Ishikawa (cell line): ENCODE data around the gene RIC8B.

Source experiments
- CREB1 ChIP-seq: IDR thresholded peaks from 2 replicates; pipeline ENCODE4 v1.6.1; 2012; ENCODE audit warnings: low read depth
- EGR1 ChIP-seq: IDR thresholded peaks from 2 replicates; pipeline ENCODE4 v1.6.1; 2012
- EP300 ChIP-seq: IDR thresholded peaks from 2 replicates; pipeline ENCODE4 v1.6.1; 2012; ENCODE audit warnings: borderline replicate concordance
- MAX ChIP-seq: IDR thresholded peaks from 2 replicates; pipeline ENCODE4 v1.6.1; 2012
- REST ChIP-seq: IDR thresholded peaks from 2 replicates; pipeline ENCODE4 v1.6.1; 2012; ENCODE audit warnings: low read depth, mild to moderate bottlenecking
- USF1 ChIP-seq: IDR thresholded peaks from 2 replicates; pipeline ENCODE4 v1.6.1; 2012
- YY1 ChIP-seq: IDR thresholded peaks from 2 replicates; pipeline ENCODE4 v1.6.1; 2012; ENCODE audit warnings: low read depth

- TF ChIP-seq MAX (no peak), REST (no peak), EP300 (no peak), EGR1 (no peak), YY1 (no peak), USF1 (no peak), CREB1 (no peak)
Observed at GRCh38 chr12:106871477-106871876, 97.0 kb downstream of the RIC8B start.
